Measurements from ENCODE around the gene CDH23.

DNA sequence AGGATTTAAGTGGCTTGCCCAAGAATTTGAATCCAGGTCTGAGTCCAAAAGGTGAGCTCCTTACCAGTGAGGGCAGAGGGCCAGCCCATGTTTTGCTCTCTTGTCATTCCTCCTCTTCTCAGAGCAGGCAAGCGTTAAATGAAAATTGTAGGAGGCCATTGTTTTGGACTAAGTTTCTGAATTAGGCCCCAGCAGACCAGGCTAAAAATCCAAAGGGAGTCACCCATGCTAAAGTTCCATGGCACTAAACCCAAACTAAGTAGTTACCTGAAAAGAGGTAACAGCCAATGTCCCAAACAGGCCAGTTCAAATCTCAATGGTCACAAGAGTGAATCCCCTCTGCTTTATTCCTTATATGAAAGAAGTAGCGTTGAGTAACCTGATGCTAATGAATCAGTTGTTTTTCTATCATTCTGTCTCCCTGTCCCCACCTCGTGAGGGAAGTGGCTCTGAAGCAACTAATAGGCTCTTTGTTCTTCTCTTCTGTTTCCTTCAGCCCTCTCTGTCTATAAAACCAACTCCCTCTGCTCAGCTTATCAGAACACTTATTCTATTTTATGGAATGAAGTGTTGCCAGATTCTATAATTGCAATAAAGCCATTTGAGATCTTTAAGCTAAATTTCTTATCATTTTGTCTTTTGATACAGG lies 17.5 kb upstream of the CDH23 start:
- TF ChIP-seq CTCF (IDR thresholded peaks at IDR 0.05) (no peak), EP300 (IDR thresholded peaks at IDR 0.05) (no peak), POLR2AphosphoS5 (IDR thresholded peaks at IDR 0.05) (no peak)

Measured in suprapubic skin (tissue), 4 donors.